HCT116 (cell line): Measurements from ENCODE around the gene SESN3. TPM values are rescaled to one million over a fixed set of nuclear protein-coding genes. Genes with fewer than 3 reads are reported as not detected.

Experiments used
- ATAC-seq: fragments of 200-7000 bp; cut with Tn5 transposase; 2 replicates; pipeline ENCODE4 v1.9.1; 2020; ENCODE audit warnings: mild to moderate bottlenecking, moderate library complexity
- BruUV-seq: library from RNA; stranded (reverse); fragments of 400-500 nt; replicated peaks from 2 replicates; lab custom pipeline; 2021; lab: Mats Ljungman, UMichigan
- CTCF ChIA-PET: fragments of 300-600 bp; sonication (Branson Sonifier 250); formaldehyde crosslinking; loops from one replicate; lab custom pipeline; 2021; ENCODE audit warnings: antibody characterized with exemption; lab: Charles Lee
- POLR2A ChIA-PET: fragments of 300-600, 350-600 bp; sonication (Branson Sonifier 250); formaldehyde crosslinking; loops from one replicate; lab custom pipeline; 2021; ENCODE audit warnings: antibody characterized with exemption; lab: Charles Lee
- RAD21 ChIA-PET, 2 experiments: fragments of 300-600 bp; sonication (Branson Sonifier 250); formaldehyde crosslinking; loops; one replicate each; lab custom pipeline; 2023; ENCODE audit warnings: low total read pairs in 2 of 2; ENCODE audit not compliant: uncharacterized antibody in 2 of 2, unreplicated experiment in 2 of 2, low non-redundant PET in 1 of 2; lab: Charles Lee
- DNase-seq: peaks from one replicate; pipeline ENCODE4 v3.0.0-alpha.2; 2010; ENCODE audit warnings: low read depth, low spot score
- H2AFZ ChIP-seq: fragments of 200-600 bp; shearing (Covaris generic), sonication (generic); 2 replicates; pipeline ENCODE4 v1.6.1; 2017; ENCODE audit warnings: low read depth, mixed run types, mixed read lengths, antibody characterized with exemption, low read length; ENCODE audit not compliant: poor library complexity, severe bottlenecking
- H3K27ac ChIP-seq: 2 replicates; pipeline ENCODE4 v1.5.1; 2012; ENCODE audit warnings: low read depth, low read length
- H3K27me3 ChIP-seq: fragments of 200-600 bp; sonication (generic); 2 replicates; pipeline ENCODE4 v1.6.1; 2016; ENCODE audit warnings: mixed run types, low read length, mixed read lengths; ENCODE audit not compliant: insufficient read depth
- H3K36me3 ChIP-seq, 2 experiments: fragments of 200-500 bp in 1 of 2; fragments of 200-600 bp in 1 of 2; sonication (Bioruptor generic) in 1 of 2; sonication (generic) in 1 of 2; 2 replicates each; pipeline versions ENCODE4 v1.5.1 to v1.6.1; 2014 to 2016; ENCODE audit warnings: low read length in 2 of 2, inconsistent platforms in 1 of 2, mixed read lengths in 1 of 2, mixed run types in 1 of 2; ENCODE audit not compliant: insufficient read depth in 2 of 2, control insufficient read depth in 1 of 2
- H3K4me1 ChIP-seq, 2 experiments: fragments of 200-600 bp in 1 of 2; sonication (generic) in 1 of 2; 2 replicates each; pipeline versions ENCODE4 v1.5.1 to v1.6.1; 2012 to 2017; ENCODE audit warnings: low read length in 2 of 2, inconsistent platforms in 1 of 2, mild to moderate bottlenecking in 1 of 2, mixed read lengths in 1 of 2, mixed run types in 1 of 2, moderate library complexity in 1 of 2; ENCODE audit not compliant: insufficient read depth in 2 of 2, control insufficient read depth in 1 of 2
- H3K4me2 ChIP-seq: fragments of 200-600 bp; sonication (generic); 2 replicates; pipeline ENCODE4 v1.6.1; 2017; ENCODE audit warnings: mixed run types, low read length, mixed read lengths
- H3K4me3 ChIP-seq, 2 experiments: fragments of 200-600 bp in 1 of 2; sonication (generic) in 1 of 2; replicated peaks in 1 of 2; 2 replicates each; pipeline ENCODE4 v1.5.1; 2011 to 2016; ENCODE audit warnings: low read length in 2 of 2, control low read depth in 1 of 2, low read depth in 1 of 2, mild to moderate bottlenecking in 1 of 2, mixed read lengths in 1 of 2, mixed run types in 1 of 2
- H3K79me2 ChIP-seq: fragments of 200-600 bp; sonication (generic); 2 replicates; pipeline ENCODE4 v1.6.1; 2017; ENCODE audit warnings: mild to moderate bottlenecking, mixed run types, low read length, moderate library complexity, mixed read lengths; ENCODE audit not compliant: insufficient read depth
- H3K9ac ChIP-seq: fragments of 200-600 bp; sonication (generic); 2 replicates; pipeline ENCODE4 v1.6.1; 2016; ENCODE audit warnings: low read length, mixed read lengths
- H3K9me2 ChIP-seq: fragments of 200-600 bp; sonication (generic), shearing (Covaris generic); 2 replicates; pipeline ENCODE4 v1.6.1; 2017; ENCODE audit warnings: mixed run types, mild to moderate bottlenecking, moderate library complexity; ENCODE audit not compliant: insufficient read depth
- H3K9me3 ChIP-seq, 2 experiments: fragments of 200-500 bp in 1 of 2; fragments of 200-600 bp in 1 of 2; sonication (Bioruptor generic) in 1 of 2; sonication (generic) in 1 of 2; 2 replicates each; pipeline ENCODE4 v1.6.1; 2014 to 2017; ENCODE audit warnings: low read length in 2 of 2, mixed read lengths in 2 of 2, inconsistent platforms in 1 of 2, low read depth in 1 of 2, mild to moderate bottlenecking in 1 of 2, mixed run types in 1 of 2, moderate library complexity in 1 of 2; ENCODE audit not compliant: control insufficient read depth in 1 of 2, insufficient read depth in 1 of 2
- H4K20me1 ChIP-seq: fragments of 200-600 bp; sonication (generic), shearing (Covaris generic); 2 replicates; pipeline ENCODE4 v1.6.1; 2017; ENCODE audit warnings: mixed run types, mild to moderate bottlenecking, moderate library complexity; ENCODE audit not compliant: insufficient read depth
- CTCF ChIP-seq, 3 experiments: fragments of 200-600 bp in 1 of 3; sonication (generic) in 1 of 3; IDR thresholded peaks in 2 of 3; conservative IDR thresholded peaks in 1 of 3; 2 replicates each; pipeline ENCODE4 v1.5.1; 2012 to 2017; ENCODE audit warnings: low read depth in 2 of 3, low read length in 2 of 3, antibody characterized with exemption in 1 of 3, borderline replicate concordance in 1 of 3, control low read depth in 1 of 3, mild to moderate bottlenecking in 1 of 3, mixed read lengths in 1 of 3, mixed run types in 1 of 3, moderate library complexity in 1 of 3; ENCODE audit not compliant: insufficient read depth in 1 of 3
- EGR1 ChIP-seq: IDR thresholded peaks from 2 replicates; pipeline ENCODE4 v1.6.1; 2012; ENCODE audit warnings: low read depth
- ELF1 ChIP-seq: IDR thresholded peaks from 2 replicates; pipeline ENCODE4 v1.6.1; 2012; ENCODE audit warnings: low read depth, borderline replicate concordance
- EZH2phosphoT487 ChIP-seq: fragments of 200-600 bp; IDR thresholded peaks from 2 replicates; pipeline ENCODE4 v1.6.1; 2018; ENCODE audit warnings: antibody characterized with exemption, borderline replicate concordance
- SIN3A ChIP-seq: IDR thresholded peaks from 2 replicates; pipeline ENCODE4 v1.6.1; 2012; ENCODE audit warnings: low read depth
- SRF ChIP-seq: IDR thresholded peaks from 2 replicates; pipeline ENCODE4 v1.6.1; 2012; ENCODE audit warnings: low read depth
- TCF7L2 ChIP-seq: IDR thresholded peaks from 2 replicates; pipeline ENCODE4 v1.7.0; 2011; ENCODE audit warnings: borderline replicate concordance, inconsistent platforms; ENCODE audit not compliant: insufficient read depth, insufficient read length; ENCODE audit errors: extremely low read depth
- ZNF274 ChIP-seq: fragments of 200-500 bp; sonication (Bioruptor generic); IDR thresholded peaks from 2 replicates; pipeline ENCODE4 v1.6.1; 2014; ENCODE audit warnings: mild to moderate bottlenecking, low read depth, low read length, inconsistent platforms
- intact Hi-C: fragments of 100-400 bp; cut with micrococcal nuclease; formaldehyde crosslinking; loops from 2 replicates; pipeline ENCODE4 v1.10.0; 2022
- total RNA-seq: library from RNA; stranded (reverse); gene quantifications from one replicate; pipeline ENCODE4 v1.2.1, GENCODE V29; 2021; ENCODE audit not compliant: unreplicated experiment

Gene SESN3
- total RNA-seq, 1 experiment from 2014 or later: 4.2 TPM

- no peaks in the 10 kb centered on the region for H3K79me2 ChIP-seq
- TF ChIP-seq TCF7L2: no peak
- no peak for TF ChIP-seq CTCF (IDR thresholded peaks at IDR 0.05 in 2 of 3, conservative IDR thresholded peaks at IDR 0.05 in 1 of 3; ENCODE audit: borderline replicate concordance in 1 of 3, insufficient read depth in 1 of 3, low read depth in 2 of 3, low read length in 2 of 3)
- TF ChIP-seq EGR1: no peak
- TF ChIP-seq SIN3A: no peak
- no peak for TF ChIP-seq ZNF274
- TF ChIP-seq SRF: no peak
- TF ChIP-seq ELF1: no peak
- TF ChIP-seq EZH2phosphoT487: no peak
- H3K9ac ChIP-seq: no peak overlapping the region
- H3K4me1 ChIP-seq: peaks cover 0 to 1% of the 10 kb centered on the region in 2 experiments; a peak in 2 of 4 replicates
- no peak overlapping the region for H3K27ac ChIP-seq
- no peaks in the 10 kb centered on the region for H3K9me2 ChIP-seq
- POLR2A ChIA-PET: no interaction called here
- no peaks in the 10 kb centered on the region for H3K27me3 ChIP-seq
- H3K9me3 ChIP-seq: no peaks in the 10 kb centered on the region
- ATAC-seq: no peak
- CTCF ChIA-PET: interaction anchor here (2.2 kb wide), 1 partner anchor 548 kb away, joined by 18 read pairs; no protein-coding TSS in a partner anchor
- no TSS peak for BruUV-seq
- intact Hi-C loops: loop anchor here (10.0 kb wide), 2 partner anchors 392 to 768 kb away; partner anchors contain the start of genes AMOTL1 and MTMR2
- no peak overlapping the region for H3K4me3 ChIP-seq
- H3K4me2 ChIP-seq: no peak overlapping the region
- no peak for DNase-seq
- RAD21 ChIA-PET: interaction anchor here in 1 of 2 experiments (0.6 kb wide), 1 partner anchor 231 kb away, joined by 3 read pairs; no protein-coding TSS in a partner anchor
- H3K36me3 ChIP-seq: no peaks in the 10 kb centered on the region
- no peaks in the 10 kb centered on the region for H4K20me1 ChIP-seq
- no peak overlapping the region for H2AFZ ChIP-seq
Measured at GRCh38 chr11:95156916-95157541, 74.0 kb downstream of the SESN3 start.
